ENCODE results near the gene CLEC18A. TPM values are rescaled to one million over a fixed set of nuclear protein-coding genes. Genes with fewer than 3 reads are reported as not detected.

CLEC18A gene
- total RNA-seq, 2 experiments from 2014 or later = 1.6 to 2.0 TPM

- Mint-ChIP-seq H3K36me3 (ENCODE audit: low read depth) (peaks cover 31% of the 10 kb centered on the region), H3K27ac (no peak overlapping the region), H3K9me3 (no peaks in the 10 kb centered on the region), H3K4me3 (no peak overlapping the region), H3K4me1 (no peaks in the 10 kb centered on the region), H3K27me3 (no peaks in the 10 kb centered on the region)
- no peak for DNase-seq
- POLR2A ChIA-PET = no interaction called here
- CTCF ChIA-PET = no interaction called here
Observed at GRCh38 chr16:69934751-69935150, 16.4 kb upstream of the CLEC18A start.

DNA sequence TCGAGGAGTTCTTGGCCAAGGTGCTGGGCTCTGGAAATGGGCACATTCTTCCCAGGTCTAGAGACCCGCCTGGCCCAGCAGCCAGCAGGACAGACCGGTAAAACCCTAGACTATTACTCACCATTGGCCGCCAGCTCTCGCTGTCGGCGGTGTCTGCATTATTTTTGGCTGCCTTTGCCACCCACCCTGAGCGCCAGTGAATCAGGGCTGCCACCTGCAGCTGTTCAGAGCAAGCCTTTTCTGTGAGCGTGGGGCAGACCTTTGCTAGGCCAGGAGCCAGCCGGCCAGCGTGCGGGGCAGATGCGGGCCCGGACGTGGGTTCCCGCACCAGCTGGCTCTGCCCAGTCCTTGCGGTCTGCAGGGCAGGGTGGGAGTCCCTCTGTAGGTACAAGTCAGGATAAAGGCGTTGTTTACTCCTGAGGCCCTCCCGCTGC lies 15.8 kb upstream of the CLEC18A start:
- no peaks in the 10 kb centered on the region for H3K27me3 Mint-ChIP-seq
- H3K9me3 Mint-ChIP-seq = no peaks in the 10 kb centered on the region
- no peak for DNase-seq
- POLR2A ChIA-PET = no interaction called here
- CTCF ChIA-PET = no interaction called here
- no peaks in the 10 kb centered on the region for H3K4me1 Mint-ChIP-seq
- no peak overlapping the region for H3K27ac Mint-ChIP-seq
- H3K36me3 Mint-ChIP-seq (ENCODE audit: low read depth) = peaks cover 27% of the 10 kb centered on the region
- H3K4me3 Mint-ChIP-seq = no peak overlapping the region

- Mint-ChIP-seq H3K27me3 (no peaks in the 10 kb centered on the region), H3K4me1 (no peaks in the 10 kb centered on the region), H3K36me3 (ENCODE audit: low read depth) (peaks cover 27% of the 10 kb centered on the region), H3K9me3 (no peaks in the 10 kb centered on the region), H3K4me3 (no peak overlapping the region), H3K27ac (no peak overlapping the region)
- POLR2A ChIA-PET = no interaction called here
- no peak for DNase-seq
- CTCF ChIA-PET = no interaction called here
Observed at GRCh38 chr16:69935740-69936139, 15.4 kb upstream of the CLEC18A start.

DNA sequence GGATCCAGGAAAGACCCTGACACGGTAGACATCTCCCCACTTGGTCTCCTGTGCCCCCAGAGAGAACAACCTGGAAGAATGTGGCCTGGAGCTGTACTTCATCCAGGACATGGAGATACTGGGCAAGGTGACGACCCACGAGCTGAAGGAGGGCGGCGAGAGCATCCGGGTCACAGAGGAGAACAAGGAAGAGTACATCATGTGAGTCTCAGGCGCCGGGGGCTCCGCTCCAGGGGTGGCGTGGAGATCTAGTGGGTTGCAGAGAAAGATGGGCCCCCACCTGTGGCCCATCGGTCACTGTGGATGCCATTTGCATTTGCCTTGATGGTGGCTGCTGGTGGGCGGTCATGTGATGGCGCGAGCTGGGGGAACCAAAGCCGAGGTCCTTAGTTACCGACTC lies 14.9 kb upstream of the CLEC18A start:
- POLR2A ChIA-PET = no interaction called here
- no peak overlapping the region for H3K27ac Mint-ChIP-seq
- H3K27me3 Mint-ChIP-seq = no peaks in the 10 kb centered on the region
- CTCF ChIA-PET = no interaction called here
- DNase-seq = no peak
- H3K4me1 Mint-ChIP-seq = no peaks in the 10 kb centered on the region
- no peak overlapping the region for H3K4me3 Mint-ChIP-seq
- H3K9me3 Mint-ChIP-seq = no peaks in the 10 kb centered on the region
- peaks cover 26% of the 10 kb centered on the region for H3K36me3 Mint-ChIP-seq (ENCODE audit: low read depth)

DNA sequence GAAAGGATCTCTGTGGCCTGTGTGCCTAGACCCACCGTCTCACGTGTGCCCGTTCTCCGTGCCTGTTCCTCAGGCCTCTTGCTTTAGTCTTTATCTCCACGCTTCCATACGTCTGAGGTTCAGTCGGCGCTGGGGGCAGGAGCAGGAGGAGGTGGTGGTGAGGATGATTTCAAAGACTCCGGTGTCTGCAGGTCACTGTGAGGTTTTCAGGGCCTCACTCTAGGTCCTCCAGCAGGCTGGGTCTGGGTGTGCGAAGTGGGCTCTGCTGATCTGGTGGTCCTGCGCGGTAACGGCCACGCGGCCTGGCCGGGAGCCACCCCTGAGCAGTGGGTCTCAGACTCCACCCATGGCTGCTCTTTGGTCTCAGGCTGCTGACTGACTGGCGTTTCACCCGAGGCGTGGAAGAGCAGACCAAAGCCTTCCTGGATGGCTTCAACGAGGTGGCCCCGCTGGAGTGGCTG lies 14.4 kb upstream of the CLEC18A start:
- Mint-ChIP-seq H3K27ac (no peak overlapping the region), H3K4me1 (no peaks in the 10 kb centered on the region), H3K36me3 (ENCODE audit: low read depth) (peaks cover 24% of the 10 kb centered on the region), H3K4me3 (no peak overlapping the region), H3K27me3 (no peaks in the 10 kb centered on the region), H3K9me3 (no peaks in the 10 kb centered on the region)
- DNase-seq = no peak
- ChIA-PET CTCF (no interaction called here), POLR2A (no interaction called here)

GRCh38 chr16:69937465-69937951 lies 13.6 kb upstream of the CLEC18A start:
- H3K4me1 Mint-ChIP-seq = no peaks in the 10 kb centered on the region
- no peaks in the 10 kb centered on the region for H3K27me3 Mint-ChIP-seq
- H3K4me3 Mint-ChIP-seq = no peak overlapping the region
- H3K9me3 Mint-ChIP-seq = no peaks in the 10 kb centered on the region
- H3K27ac Mint-ChIP-seq = no peak overlapping the region
- DNase-seq = no peak
- H3K36me3 Mint-ChIP-seq (ENCODE audit: low read depth) = peaks cover 24% of the 10 kb centered on the region
- ChIA-PET POLR2A (no interaction called here), CTCF (no interaction called here)

DNA sequence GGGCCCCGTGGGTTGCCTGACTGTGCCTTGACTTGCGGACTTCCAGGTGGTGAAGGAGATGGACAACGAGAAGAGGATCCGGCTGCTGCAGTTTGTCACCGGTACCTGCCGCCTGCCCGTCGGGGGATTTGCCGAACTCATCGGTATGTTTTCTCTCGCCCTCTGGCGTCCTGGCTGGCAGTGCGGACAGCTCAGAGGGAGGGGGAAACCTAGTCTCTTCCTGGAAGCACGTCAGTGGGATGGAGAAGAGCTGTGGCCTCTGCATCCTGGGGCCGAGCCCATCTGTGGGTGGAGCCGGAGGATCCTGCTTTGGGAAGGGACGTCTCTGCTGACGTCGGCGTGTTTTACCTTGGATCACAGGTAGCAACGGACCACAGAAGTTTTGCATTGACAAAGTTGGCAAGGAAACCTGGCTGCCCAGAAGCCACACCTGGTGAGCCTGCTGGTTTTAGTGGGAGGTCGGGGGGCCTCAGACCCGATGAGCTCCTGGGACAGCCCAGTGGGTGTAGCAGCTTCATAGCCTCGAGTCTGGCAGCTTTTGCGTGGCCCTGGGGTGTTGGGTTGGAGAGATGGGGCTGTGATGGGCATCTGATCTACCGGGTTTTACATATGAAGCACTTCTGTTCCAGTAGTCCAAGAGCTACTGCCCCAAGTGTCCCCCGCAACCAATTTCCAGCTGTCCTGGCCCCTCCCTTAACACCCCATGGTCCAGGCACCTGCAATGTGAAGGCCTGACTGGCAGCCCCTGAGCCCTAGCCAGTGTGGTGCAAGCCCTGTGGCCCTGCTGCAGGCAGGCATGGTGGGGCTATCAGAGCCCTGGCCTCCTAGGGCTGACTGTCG lies 11.9 kb upstream of the CLEC18A start:
- Mint-ChIP-seq H3K9me3 (no peaks in the 10 kb centered on the region), H3K27ac (no peak overlapping the region), H3K36me3 (ENCODE audit: low read depth) (peaks cover 14% of the 10 kb centered on the region), H3K27me3 (no peaks in the 10 kb centered on the region), H3K4me3 (no peak overlapping the region), H3K4me1 (no peaks in the 10 kb centered on the region)
- no peak for DNase-seq
- ChIA-PET POLR2A (no interaction called here), CTCF (interaction anchor here (1.1 kb wide), 1 partner anchor 9 kb away, joined by 4 read pairs; no protein-coding TSS in a partner anchor)

DNA sequence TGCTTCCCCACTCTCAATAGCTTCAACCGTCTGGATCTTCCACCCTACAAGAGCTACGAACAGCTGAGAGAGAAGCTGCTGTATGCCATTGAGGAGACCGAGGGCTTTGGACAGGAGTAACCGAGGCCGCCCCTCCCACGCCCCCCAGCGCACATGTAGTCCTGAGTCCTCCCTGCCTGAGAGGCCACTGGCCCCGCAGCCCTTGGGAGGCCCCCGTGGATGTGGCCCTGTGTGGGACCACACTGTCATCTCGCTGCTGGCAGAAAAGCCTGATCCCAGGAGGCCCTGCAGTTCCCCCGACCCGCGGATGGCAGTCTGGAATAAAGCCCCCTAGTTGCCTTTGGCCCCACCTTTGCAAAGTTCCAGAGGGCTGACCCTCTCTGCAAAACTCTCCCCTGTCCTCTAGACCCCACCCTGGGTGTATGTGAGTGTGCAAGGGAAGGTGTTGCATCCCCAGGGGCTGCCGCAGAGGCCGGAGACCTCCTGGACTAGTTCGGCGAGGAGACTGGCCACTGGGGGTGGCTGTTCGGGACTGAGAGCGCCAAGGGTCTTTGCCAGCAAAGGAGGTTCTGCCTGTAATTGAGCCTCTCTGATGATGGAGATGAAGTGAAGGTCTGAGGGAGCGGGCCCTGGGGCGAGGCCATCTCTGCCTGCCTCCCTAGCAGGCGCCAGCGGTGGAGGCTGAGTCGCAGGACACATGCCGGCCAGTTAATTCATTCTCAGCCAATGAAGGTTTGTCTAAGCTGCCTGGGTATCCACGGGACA lies 11.1 kb upstream of the CLEC18A start:
- ChIA-PET CTCF (interaction anchor here (1.1 kb wide), 1 partner anchor 10 kb away, joined by 4 read pairs; no protein-coding TSS in a partner anchor), POLR2A (no interaction called here)
- no peaks in the 10 kb centered on the region for H3K9me3 Mint-ChIP-seq
- H3K27ac Mint-ChIP-seq = no peak overlapping the region
- H3K4me1 Mint-ChIP-seq = no peaks in the 10 kb centered on the region
- no peak for DNase-seq
- H3K27me3 Mint-ChIP-seq = no peaks in the 10 kb centered on the region
- H3K36me3 Mint-ChIP-seq (ENCODE audit: low read depth) = peaks cover 14% of the 10 kb centered on the region
- H3K4me3 Mint-ChIP-seq = no peak overlapping the region

GRCh38 chr16:69940676-69941075 lies 10.5 kb upstream of the CLEC18A start:
- CTCF ChIA-PET = no interaction called here
- Mint-ChIP-seq H3K36me3 (ENCODE audit: low read depth) (peaks cover 14% of the 10 kb centered on the region), H3K4me3 (no peak overlapping the region), H3K27ac (no peak overlapping the region), H3K9me3 (no peaks in the 10 kb centered on the region), H3K4me1 (no peaks in the 10 kb centered on the region), H3K27me3 (no peaks in the 10 kb centered on the region)
- no peak for DNase-seq
- POLR2A ChIA-PET = no interaction called here

GRCh38 chr16:69941251-69942098 lies 9.7 kb upstream of the CLEC18A start:
- no peak overlapping the region for H3K4me3 Mint-ChIP-seq
- peaks cover 9% of the 10 kb centered on the region for H3K36me3 Mint-ChIP-seq (ENCODE audit: low read depth)

DNA sequence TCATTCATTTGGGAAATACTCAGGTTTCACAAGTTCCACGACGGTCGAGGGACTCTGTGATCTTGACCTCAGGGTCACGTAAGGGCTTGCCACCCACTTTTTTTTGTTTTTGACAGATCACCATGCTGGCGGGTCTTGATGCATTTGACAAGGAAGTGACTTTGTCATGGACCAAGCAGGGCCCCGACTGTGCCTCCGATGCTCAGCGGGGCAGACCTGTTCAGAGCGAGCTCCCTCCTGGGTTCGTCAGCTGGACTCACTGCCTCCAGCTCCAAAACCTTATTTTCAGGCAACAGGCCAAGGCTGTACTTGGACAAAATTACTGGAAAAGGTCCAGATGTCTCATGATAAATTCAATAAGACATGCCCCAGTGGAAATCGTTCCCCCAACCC lies 9.0 kb upstream of the CLEC18A start:
- H3K9me3 Mint-ChIP-seq = no peaks in the 10 kb centered on the region
- no peak overlapping the region for H3K4me3 Mint-ChIP-seq
- H3K27ac Mint-ChIP-seq = no peak overlapping the region
- no peak for DNase-seq
- no peaks in the 10 kb centered on the region for H3K27me3 Mint-ChIP-seq
- ChIA-PET CTCF (interaction anchor here (2.3 kb wide), 1 partner anchor 12 kb away, joined by 8 read pairs; no protein-coding TSS in a partner anchor), POLR2A (no interaction called here)
- H3K4me1 Mint-ChIP-seq = no peaks in the 10 kb centered on the region
- peaks cover 4% of the 10 kb centered on the region for H3K36me3 Mint-ChIP-seq (ENCODE audit: low read depth)

More at GRCh38 chr16:69941251-69942098, 9.7 kb upstream of the CLEC18A start:
- CTCF ChIA-PET = interaction anchor here (2.3 kb wide), 1 partner anchor 11 kb away, joined by 8 read pairs; no protein-coding TSS in a partner anchor
- H3K9me3 Mint-ChIP-seq = no peaks in the 10 kb centered on the region
- POLR2A ChIA-PET = no interaction called here
- H3K27ac Mint-ChIP-seq = no peak overlapping the region
- H3K27me3 Mint-ChIP-seq = no peaks in the 10 kb centered on the region
- no peaks in the 10 kb centered on the region for H3K4me1 Mint-ChIP-seq
- no peak for DNase-seq

GRCh38 chr16:69942627-69943170 lies 8.4 kb upstream of the CLEC18A start:
- ChIA-PET CTCF (interaction anchor here (2.3 kb wide), 1 partner anchor 12 kb away, joined by 8 read pairs; no protein-coding TSS in a partner anchor), POLR2A (no interaction called here)
- H3K4me3 Mint-ChIP-seq = no peak overlapping the region
- H3K27me3 Mint-ChIP-seq = no peaks in the 10 kb centered on the region
- H3K27ac Mint-ChIP-seq = no peak overlapping the region
- no peaks in the 10 kb centered on the region for H3K9me3 Mint-ChIP-seq
- no peak for DNase-seq
- H3K36me3 Mint-ChIP-seq (ENCODE audit: low read depth) = no peaks in the 10 kb centered on the region
- H3K4me1 Mint-ChIP-seq = no peaks in the 10 kb centered on the region

All from activated CD4-positive, alpha-beta memory T cell treated with anti-CD3 and anti-CD28 coated beads, Interleukin-2, amount 10 ng/mL, durations not matched to agents 7 days and 5 days (primary cell).